T-cell (primary cell): ENCODE measurements around the gene HOXA7. TPM values are rescaled to one million over a fixed set of nuclear protein-coding genes. Genes with fewer than 3 reads are reported as not detected.

Experiments used
- ATAC-seq, 4 experiments: fragments of 200-7000 bp in 3 of 4; fragments of 150-1000 bp in 1 of 4; cut with Tn5 transposase; replicated peaks in 1 of 4; 1 replicate in 3 of 4; 2 replicates in 1 of 4; pipeline ENCODE4 v1.10.0; 2021; ENCODE audit warnings: moderate library complexity in 3 of 4, mild to moderate bottlenecking in 2 of 4, moderate number of reproducible peaks in 1 of 4
- CTCF ChIA-PET, 2 donors: fragments of 300-600 bp; sonication (Branson Sonifier 250); formaldehyde crosslinking; loops; one replicate each; lab custom pipeline; 2022; ENCODE audit warnings: antibody characterized with exemption in 2 of 2; lab: Charles Lee
- POLR2A ChIA-PET, 2 donors: fragments of 300-600 bp; sonication (Branson Sonifier 250); formaldehyde crosslinking; loops; one replicate each; lab custom pipeline; 2022; ENCODE audit warnings: antibody characterized with exemption in 2 of 2; lab: Charles Lee
- DNase-seq, 35 experiments: peaks; one replicate each; pipeline versions ENCODE4 v3.0.0 to v3.0.0-alpha.2; 2013 to 2023
- H3K27ac ChIP-seq: one replicate; pipeline ENCODE4 v1.5.1; 2013; ENCODE audit warnings: low read length
- H3K27me3 ChIP-seq, 2 experiments: replicated peaks in 1 of 2; 1 replicate in 1 of 2; 2 replicates in 1 of 2; pipeline versions ENCODE4 v1.6.1 to v1.7.0; 2013; ENCODE audit warnings: low read length in 1 of 2, mixed read lengths in 1 of 2; ENCODE audit not compliant: control insufficient read depth in 2 of 2, insufficient read depth in 2 of 2; ENCODE audit errors: extremely low read depth in 1 of 2
- H3K36me3 ChIP-seq, 2 donors: 1 replicate in 1 of 2; 2 replicates in 1 of 2; pipeline versions ENCODE4 v1.6.1 to v1.7.0; 2013; ENCODE audit warnings: low read length in 1 of 2; ENCODE audit not compliant: control insufficient read depth in 2 of 2, insufficient read depth in 1 of 2; ENCODE audit errors: extremely low read depth in 1 of 2
- H3K4me1 ChIP-seq, 2 experiments: 1 replicate in 1 of 2; 2 replicates in 1 of 2; pipeline versions ENCODE4 v1.6.1 to v1.7.0; 2013; ENCODE audit warnings: low read length in 2 of 2, mixed read lengths in 1 of 2; ENCODE audit not compliant: insufficient read depth in 2 of 2, control insufficient read depth in 1 of 2; ENCODE audit errors: extremely low read depth in 1 of 2
- H3K4me3 ChIP-seq, 2 donors: 1 replicate in 1 of 2; 2 replicates in 1 of 2; pipeline versions ENCODE4 v1.5.1 to v1.7.0; 2013; ENCODE audit warnings: mild to moderate bottlenecking in 2 of 2, low read length in 1 of 2, moderate library complexity in 1 of 2; ENCODE audit not compliant: control insufficient read depth in 1 of 2; ENCODE audit errors: extremely low read depth in 1 of 2
- H3K9me3 ChIP-seq: 2 replicates; pipeline ENCODE4 v1.7.0; 2013
- H3K27ac Mint-ChIP-seq, 2 donors: one replicate each; pipeline ENCODE4 v1.8.0; 2020 to 2021; ENCODE audit warnings: mild to moderate bottlenecking in 2 of 2, mixed read lengths in 2 of 2
- H3K27me3 Mint-ChIP-seq, 2 donors: one replicate each; pipeline ENCODE4 v1.8.0; 2021 to 2022; ENCODE audit warnings: mixed read lengths in 2 of 2
- H3K36me3 Mint-ChIP-seq: one replicate; pipeline ENCODE4 v1.8.0; 2021; ENCODE audit warnings: mixed read lengths
- H3K4me1 Mint-ChIP-seq, 3 donors: one replicate each; pipeline ENCODE4 v1.8.0; 2020 to 2022; ENCODE audit warnings: mixed read lengths in 3 of 3, mild to moderate bottlenecking in 1 of 3
- H3K4me3 Mint-ChIP-seq, 3 donors: one replicate each; pipeline ENCODE4 v1.8.0; 2020 to 2022; ENCODE audit warnings: mild to moderate bottlenecking in 3 of 3, mixed read lengths in 3 of 3, moderate library complexity in 3 of 3
- H3K9me3 Mint-ChIP-seq, 3 donors: one replicate each; pipeline ENCODE4 v1.8.0; 2020 to 2022; ENCODE audit warnings: mixed read lengths in 3 of 3
- WGBS: methylation state at CpG from one replicate; pipeline ENCODE4 v1.1.5; 2013; ENCODE audit warnings: missing lambda C conversion rate; ENCODE audit not compliant: insufficient coverage; 5-methylcytosine and 5-hydroxymethylcytosine counted together
- total RNA-seq, 35 experiments: library from RNA in 6 of 35; stranded (reverse) in 6 of 35; fragments of 120-200 nt in 1 of 35; gene quantifications; one replicate each; pipeline versions ENCODE4 v1.2.1 to v1.2.4 and lab custom pipeline; 2013 to 2026

HOXA7 gene
- total RNA-seq, 5 donors from 2014 or later (not counting 1 experiment from before 2014, with no cell fraction given) = 0.67 TPM; not detected in 4

- Histone ChIP-seq H3K4me3 (peak overlapping the region in 1 of 2 donors; percentile 53), H3K4me1 (peaks cover 4 to 8% of the 10 kb centered on the region in 2 experiments), H3K36me3 (no peaks in the 10 kb centered on the region), H3K9me3 (no peaks in the 10 kb centered on the region), H3K27me3 (peaks cover 0 to 12% of the 10 kb centered on the region in 2 experiments), H3K27ac (no peak overlapping the region)
- POLR2A ChIA-PET = interaction anchor here in 1 of 2 donors (0.6 to 0.7 kb wide), 2 partner anchors 46 to 47 kb away, joined by 3 to 4 read pairs; no protein-coding TSS in a partner anchor
- ATAC-seq (peak; percentile 28 to 57 (median 44)), DNase-seq (no peak)
- WGBS = 67% methylated on average over 71 of the region's 72 CpGs
- Mint-ChIP-seq H3K9me3 (no peaks in the 10 kb centered on the region), H3K4me3 (peak overlapping the region; percentile 28 to 73 (median 43)), H3K4me1 (peaks cover 0 to 4% (median 2%) of the 10 kb centered on the region in 3 donors), H3K27me3 (peaks cover 5 to 58% of the 10 kb centered on the region in 2 donors), H3K27ac (no peak overlapping the region), H3K36me3 (no peaks in the 10 kb centered on the region)
- CTCF ChIA-PET = interaction anchor here (0.6 to 2.2 kb wide), 2 partner anchors 20 to 1268 kb away, joined by 3 to 9 read pairs; no protein-coding TSS in a partner anchor
Measured at GRCh38 chr7:27129729-27130539, 26.5 kb downstream of the HOXA7 start.

GRCh38 chr7:27128776-27129728 is 27.4 kb downstream of the HOXA7 start:
- Mint-ChIP-seq H3K27me3 (peaks cover 8 to 58% of the 10 kb centered on the region in 2 donors), H3K27ac (no peak overlapping the region), H3K9me3 (no peaks in the 10 kb centered on the region), H3K4me1 (peaks cover 0 to 1% (median 0%) of the 10 kb centered on the region in 3 donors), H3K4me3 (peak overlapping the region; percentile 43 to 59 (median 45)), H3K36me3 (no peaks in the 10 kb centered on the region)
- no peaks in the 10 kb centered on the region for H3K9me3 ChIP-seq
- ATAC-seq (no peak), DNase-seq (no peak)
- peaks cover 2 to 4% of the 10 kb centered on the region in 2 experiments for H3K4me1 ChIP-seq
- no peak overlapping the region for H3K27ac ChIP-seq
- ChIA-PET POLR2A (no interaction called here), CTCF (interaction anchor here in 1 of 2 donors (1.3 kb wide), 1 partner anchor 20 kb away, joined by 4 read pairs; no protein-coding TSS in a partner anchor)
- H3K27me3 ChIP-seq = peaks cover 0 to 20% of the 10 kb centered on the region in 2 experiments
- no peaks in the 10 kb centered on the region for H3K36me3 ChIP-seq
- H3K4me3 ChIP-seq = no peak overlapping the region
- 95% methylated on average over 21 of the region's 28 CpGs for WGBS

- Mint-ChIP-seq H3K4me3 (no peak overlapping the region), H3K27me3 (peaks cover 4 to 54% of the 10 kb centered on the region in 2 donors), H3K27ac (no peak overlapping the region), H3K4me1 (peaks cover 0 to 1% (median 0%) of the 10 kb centered on the region in 3 donors), H3K9me3 (no peaks in the 10 kb centered on the region), H3K36me3 (no peaks in the 10 kb centered on the region)
- Histone ChIP-seq H3K27me3 (peaks cover 0 to 30% of the 10 kb centered on the region in 2 experiments), H3K27ac (no peak overlapping the region), H3K9me3 (no peaks in the 10 kb centered on the region), H3K36me3 (no peaks in the 10 kb centered on the region), H3K4me3 (no peak overlapping the region), H3K4me1 (peaks cover 2 to 4% of the 10 kb centered on the region in 2 experiments)
- ATAC-seq (no peak), DNase-seq (no peak)
- WGBS = 56% methylated on average over 1 of the region's 2 CpGs
- ChIA-PET CTCF (interaction anchor here in 1 of 2 donors (1.3 kb wide), 1 partner anchor 21 kb away, joined by 4 read pairs; no protein-coding TSS in a partner anchor), POLR2A (no interaction called here)
Measured at GRCh38 chr7:27128034-27128433, 28.4 kb downstream of the HOXA7 start.

- Histone ChIP-seq H3K9me3 (no peaks in the 10 kb centered on the region), H3K36me3 (no peaks in the 10 kb centered on the region), H3K27me3 (peaks cover 0 to 32% of the 10 kb centered on the region in 2 experiments), H3K4me1 (peaks cover 2 to 4% of the 10 kb centered on the region in 2 experiments), H3K4me3 (no peak overlapping the region), H3K27ac (no peak overlapping the region)
- H3K4me3 Mint-ChIP-seq = no peak overlapping the region
- CTCF ChIA-PET = no interaction called here
- H3K9me3 Mint-ChIP-seq = no peaks in the 10 kb centered on the region
- H3K27ac Mint-ChIP-seq = no peak overlapping the region
- H3K36me3 Mint-ChIP-seq = no peaks in the 10 kb centered on the region
- ATAC-seq (no peak), DNase-seq (no peak)
- peaks cover 4 to 48% of the 10 kb centered on the region in 2 donors for H3K27me3 Mint-ChIP-seq
- POLR2A ChIA-PET = interaction anchor here in 1 of 2 donors (0.6 kb wide), 1 partner anchor 350 kb away, joined by 4 read pairs; no protein-coding TSS in a partner anchor
- peaks cover 0 to 1% (median 0%) of the 10 kb centered on the region in 3 donors for H3K4me1 Mint-ChIP-seq
- no CpG with 5 or more reads among the region's 3 CpGs for WGBS
Measured at GRCh38 chr7:27126596-27127327, 29.7 kb downstream of the HOXA7 start.

- peaks cover 0 to 1% (median 0%) of the 10 kb centered on the region in 3 donors for H3K4me1 Mint-ChIP-seq
- peaks cover 4 to 45% of the 10 kb centered on the region in 2 donors for H3K27me3 Mint-ChIP-seq
- ChIA-PET POLR2A (no interaction called here), CTCF (no interaction called here)
- no peaks in the 10 kb centered on the region for H3K36me3 ChIP-seq
- no peaks in the 10 kb centered on the region for H3K9me3 ChIP-seq
- peaks cover 0 to under 1% of the 10 kb centered on the region in 2 experiments for H3K4me1 ChIP-seq
- no peak overlapping the region for H3K27ac Mint-ChIP-seq
- H3K27me3 ChIP-seq = peaks cover 0 to 28% of the 10 kb centered on the region in 2 experiments
- DNase-seq (no peak), ATAC-seq (no peak)
- H3K36me3 Mint-ChIP-seq = no peaks in the 10 kb centered on the region
- 58% methylated on average over 2 of the region's 5 CpGs for WGBS
- no peak overlapping the region for H3K4me3 Mint-ChIP-seq
- H3K4me3 ChIP-seq = no peak overlapping the region
- H3K27ac ChIP-seq = no peak overlapping the region
- H3K9me3 Mint-ChIP-seq = no peaks in the 10 kb centered on the region
Measured at GRCh38 chr7:27125986-27126394, 30.5 kb downstream of the HOXA7 start.
